Endodermal cell (in vitro differentiated cells): Measurements from ENCODE around the gene TLK2. TPM values are rescaled to one million over a fixed set of nuclear protein-coding genes. Genes with fewer than 3 reads are reported as not detected.
"Not testable (repeated sequence)": the region's sequence is repeated elsewhere in the genome, so short reads cannot be mapped to it uniquely, and the experiment has no call there.

Source experiments
- DNase-seq: peaks from one replicate; pipeline ENCODE4 v3.0.0-alpha.2; 2017
- H3K27ac ChIP-seq: 2 replicates; pipeline ENCODE4 v1.5.1; 2013; ENCODE audit warnings: mild to moderate bottlenecking, low read depth, low read length, moderate library complexity
- H3K27me3 ChIP-seq: 2 replicates; pipeline ENCODE4 v1.6.1; 2013; ENCODE audit warnings: mild to moderate bottlenecking, low read length, moderate library complexity; ENCODE audit not compliant: insufficient read depth, control insufficient read depth, poor library complexity, severe bottlenecking
- H3K36me3 ChIP-seq: 2 replicates; pipeline ENCODE4 v1.7.0; 2013; ENCODE audit warnings: mild to moderate bottlenecking, low read length, moderate library complexity; ENCODE audit not compliant: control insufficient read depth, insufficient read depth
- H3K4me1 ChIP-seq: one replicate; pipeline ENCODE4 v1.7.0; 2013; ENCODE audit warnings: low read length; ENCODE audit not compliant: control insufficient read depth, insufficient read depth
- H3K4me3 ChIP-seq: 2 replicates; pipeline ENCODE4 v1.5.1; 2013; ENCODE audit warnings: mild to moderate bottlenecking, low read length, moderate library complexity
- H3K9ac ChIP-seq: 2 replicates; pipeline ENCODE4 v1.6.1; 2013; ENCODE audit warnings: mild to moderate bottlenecking, low read length, moderate library complexity; ENCODE audit not compliant: poor library complexity, severe bottlenecking; ENCODE audit errors: extremely low read depth
- H3K9me3 ChIP-seq: 2 replicates; pipeline ENCODE4 v1.6.1; 2013; ENCODE audit warnings: mild to moderate bottlenecking, low read length, moderate library complexity; ENCODE audit not compliant: control insufficient read depth
- H3K27ac Mint-ChIP-seq: 2 replicates; pipeline ENCODE4 v1.8.0; 2020; ENCODE audit warnings: mixed read lengths
- H3K27me3 Mint-ChIP-seq: 2 replicates; pipeline ENCODE4 v1.8.0; 2021; ENCODE audit warnings: mild to moderate bottlenecking, mixed read lengths; ENCODE audit not compliant: insufficient read depth
- H3K36me3 Mint-ChIP-seq: 2 replicates; pipeline ENCODE4 v1.8.0; 2020; ENCODE audit warnings: low read depth, mixed read lengths
- H3K4me1 Mint-ChIP-seq: 2 replicates; pipeline ENCODE4 v1.8.0; 2020; ENCODE audit warnings: mixed read lengths
- H3K4me3 Mint-ChIP-seq: 2 replicates; pipeline ENCODE4 v1.8.0; 2020; ENCODE audit warnings: mild to moderate bottlenecking, moderate library complexity, mixed read lengths
- H3K9me3 Mint-ChIP-seq: 2 replicates; pipeline ENCODE4 v1.8.0; 2020; ENCODE audit warnings: mild to moderate bottlenecking, mixed read lengths
- WGBS, 2 experiments: methylation state at CpG; one replicate each; pipeline versions ENCODE4 v1.1.5 to v1.1.7; 2013; ENCODE audit warnings: missing lambda C conversion rate in 2 of 2, mixed read lengths in 1 of 2; ENCODE audit not compliant: insufficient coverage in 1 of 2, insufficient read length in 1 of 2; 5-methylcytosine and 5-hydroxymethylcytosine counted together
- long read RNA-seq, 4 experiments: library from polyadenylated mRNA in 2 of 4; library from RNA in 1 of 4; library from capped mRNA in 1 of 4; stranded (forward) in 3 of 4; unstranded in 1 of 4; transcript quantifications; one replicate each; pipeline ENCODE4 v2.0.0, GENCODE V29; 2020 to 2021; ENCODE audit warnings: inconsistent platforms in 1 of 4
- polyA plus RNA-seq, 2 experiments: library from polyadenylated mRNA; stranded (reverse); fragments of 50-300 nt; gene quantifications; one replicate each; pipeline ENCODE4 v1.2.3, GENCODE V29; 2013
- total RNA-seq, 2 donors: library from RNA; stranded (reverse); fragmentation: NEBNext Ultra II Directional in 1 of 2; extraction: Animal tissue kit (Norgen Biotek cat#: 25700) in 1 of 2; gene quantifications; 2 replicates in 1 of 2; 3 replicates in 1 of 2; pipeline ENCODE4 v1.2.1, GENCODE V29; 2021
- TF ChIP-seq, protein P1 (sequence below): fragments of 200-600 bp; sonication (generic); conservative IDR thresholded peaks from 2 replicates; pipeline ENCODE4 v1.5.0; 2021; ENCODE audit warnings: antibody characterized with exemption, mild to moderate bottlenecking

The TLK2 gene
- 10 to 100 TPM; 76.2 to 89.2 TPM for total RNA-seq
- 49.8 TPM for polyA plus RNA-seq (2013, experiment 1 of 2)
- 41.1 TPM for polyA plus RNA-seq (2013, experiment 2 of 2)
- long read RNA-seq, experiment 1, transcript TLK2-208 (1 exons, 3,536 nt) = major isoform, 8 of 32 reads
- long read RNA-seq, experiment 1, partial matches to known transcripts = 9 of 32 reads
- long read RNA-seq, experiment 1, other reads (novel, unspliced or antisense) = 14 of 32 reads
- long read RNA-seq, experiment 2, transcript TLK2-202 (21 exons, 3,227 nt) = major isoform, 18 of 143 reads
- long read RNA-seq, experiment 2, transcript TLK2-203 (22 exons, 3,449 nt) = minor isoform, 15 of 143 reads
- long read RNA-seq, experiment 2, partial matches to known transcripts = 16 of 143 reads
- long read RNA-seq, experiment 2, other reads (novel, unspliced or antisense) = 91 of 143 reads
- long read RNA-seq, experiment 3, partial matches to known transcripts = 16 of 51 reads
- long read RNA-seq, experiment 3, other reads (novel, unspliced or antisense) = 33 of 51 reads
- long read RNA-seq, experiment 4, transcript TLK2-215 (3 exons, 436 nt) = major isoform, 8 of 17 reads
- long read RNA-seq, experiment 4, partial matches to known transcripts = 7 of 17 reads
- long read RNA-seq, experiment 4, other reads (novel, unspliced or antisense) = 1 of 17 reads

DNA sequence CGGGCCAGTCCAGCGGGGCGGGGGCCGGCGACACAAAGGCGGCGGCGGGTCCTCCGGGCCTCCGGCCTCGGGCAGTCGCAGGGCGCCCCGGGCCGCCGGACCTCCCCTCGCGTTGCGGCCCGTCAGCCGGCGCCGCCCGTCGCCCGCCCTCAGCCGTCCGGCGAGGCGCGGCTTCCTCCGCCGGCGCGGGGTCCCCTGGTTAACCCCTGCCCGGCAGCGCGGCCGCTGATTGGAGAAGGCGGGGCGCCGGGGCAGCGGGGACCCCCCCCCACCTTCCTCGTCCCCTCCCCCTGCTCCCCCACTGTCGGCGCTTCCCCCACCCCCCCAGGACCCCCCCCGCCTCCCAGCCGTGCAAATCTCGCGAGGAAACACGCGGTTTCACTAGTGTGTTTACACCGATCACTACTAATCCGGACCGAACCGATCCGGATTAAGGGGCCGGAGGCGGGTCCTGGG is at the start of gene TLK2:
TLK2 (plus strand) TSS at position 402 of the 456 bp plus-strand sequence. CDS start 2,301 bp downstream, outside the sequence.
- Mint-ChIP-seq H3K27me3 (no peaks in the 10 kb centered on the region), H3K27ac (peak within 1 kb of the TSS; percentile 95), H3K9me3 (no peaks in the 10 kb centered on the region), H3K4me1 (peaks cover 8% of the 10 kb centered on the region), H3K4me3 (peak within 1 kb of the TSS; percentile 92), H3K36me3 (peaks cover 24% of the 10 kb centered on the region)
- peak; percentile 92 for DNase-seq
- WGBS, 2 experiments = 0% methylated on average over 45 of the region's 59 CpGs; no CpG with 5 or more reads in 1 of the 2 experiments
- Histone ChIP-seq H3K9ac (peak within 1 kb of the TSS; percentile 87), H3K36me3 (peaks cover 24% of the 10 kb centered on the region), H3K9me3 (no peaks in the 10 kb centered on the region), H3K4me1 (no peaks in the 10 kb centered on the region), H3K4me3 (peak within 1 kb of the TSS; percentile 95), H3K27ac (peak within 1 kb of the TSS; percentile 70), H3K27me3 (no peaks in the 10 kb centered on the region)
- TF ChIP-seq, protein P1, sequence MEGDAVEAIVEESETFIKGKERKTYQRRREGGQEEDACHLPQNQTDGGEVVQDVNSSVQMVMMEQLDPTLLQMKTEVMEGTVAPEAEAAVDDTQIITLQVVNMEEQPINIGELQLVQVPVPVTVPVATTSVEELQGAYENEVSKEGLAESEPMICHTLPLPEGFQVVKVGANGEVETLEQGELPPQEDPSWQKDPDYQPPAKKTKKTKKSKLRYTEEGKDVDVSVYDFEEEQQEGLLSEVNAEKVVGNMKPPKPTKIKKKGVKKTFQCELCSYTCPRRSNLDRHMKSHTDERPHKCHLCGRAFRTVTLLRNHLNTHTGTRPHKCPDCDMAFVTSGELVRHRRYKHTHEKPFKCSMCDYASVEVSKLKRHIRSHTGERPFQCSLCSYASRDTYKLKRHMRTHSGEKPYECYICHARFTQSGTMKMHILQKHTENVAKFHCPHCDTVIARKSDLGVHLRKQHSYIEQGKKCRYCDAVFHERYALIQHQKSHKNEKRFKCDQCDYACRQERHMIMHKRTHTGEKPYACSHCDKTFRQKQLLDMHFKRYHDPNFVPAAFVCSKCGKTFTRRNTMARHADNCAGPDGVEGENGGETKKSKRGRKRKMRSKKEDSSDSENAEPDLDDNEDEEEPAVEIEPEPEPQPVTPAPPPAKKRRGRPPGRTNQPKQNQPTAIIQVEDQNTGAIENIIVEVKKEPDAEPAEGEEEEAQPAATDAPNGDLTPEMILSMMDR = no peak

DNA sequence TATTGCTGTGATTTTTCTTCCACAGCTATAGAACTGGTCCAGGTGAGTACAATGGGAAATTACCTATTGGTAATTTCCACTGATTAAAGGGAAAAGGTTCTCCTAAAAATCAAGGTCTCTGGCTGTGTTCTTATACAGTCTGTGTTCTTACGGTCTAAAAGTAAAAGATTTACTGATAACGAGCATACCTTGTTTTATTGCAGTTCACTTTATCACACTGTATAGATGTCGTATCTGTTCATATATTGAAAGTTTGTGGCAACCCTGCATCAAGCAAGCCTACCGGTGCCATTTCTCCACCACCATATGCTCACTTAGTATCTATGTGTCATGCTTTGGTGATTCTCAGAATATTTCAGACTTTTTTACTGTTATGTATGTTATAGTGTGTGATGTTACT is 43.4 kb upstream of the TLK2 start:
- not testable (repeated sequence) for DNase-seq, H3K9me3 Mint-ChIP-seq
- H3K36me3 ChIP-seq = peaks cover 13% of the 10 kb centered on the region

DNA sequence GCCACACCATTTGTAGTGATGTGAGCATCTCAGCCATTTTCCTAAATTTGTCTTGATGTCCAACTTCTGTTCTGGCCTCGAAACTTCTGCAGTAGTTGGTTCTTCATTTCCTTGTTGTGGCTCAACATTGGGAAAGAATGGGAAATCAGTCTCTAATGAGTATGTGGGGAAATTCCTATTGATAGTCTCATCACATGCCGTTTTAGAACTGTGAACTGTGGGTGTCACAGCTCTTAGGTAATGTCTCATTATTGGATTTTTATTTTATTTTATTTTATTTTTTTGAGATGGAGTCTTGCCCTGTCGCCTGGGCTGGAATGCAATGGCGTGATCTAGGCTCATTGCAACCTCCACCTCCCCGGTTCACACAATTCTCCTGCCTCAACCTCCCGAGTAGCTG is 37.4 kb upstream of the TLK2 start:
- DNase-seq, H3K27me3 Mint-ChIP-seq, H3K27ac ChIP-seq, H3K9ac ChIP-seq, H3K4me3 ChIP-seq, H3K4me3 Mint-ChIP-seq, H3K4me1 ChIP-seq, H3K9me3 Mint-ChIP-seq, H3K27me3 ChIP-seq, H3K9me3 ChIP-seq, H3K4me1 Mint-ChIP-seq, H3K27ac Mint-ChIP-seq: not testable (repeated sequence)
- H3K36me3 Mint-ChIP-seq = peaks cover 49% of the 10 kb centered on the region
- WGBS, 2 experiments = 95 to 100% methylated on average over 1 to 6 of the region's 6 CpGs
- peaks cover 34% of the 10 kb centered on the region for H3K36me3 ChIP-seq

More for the DNA sequence above, 43.4 kb upstream of the TLK2 start:
- H3K27me3 ChIP-seq, H3K4me3 ChIP-seq, H3K27ac ChIP-seq, H3K9ac ChIP-seq, H3K27me3 Mint-ChIP-seq, H3K4me1 Mint-ChIP-seq, H3K27ac Mint-ChIP-seq, H3K4me1 ChIP-seq, H3K9me3 ChIP-seq, H3K4me3 Mint-ChIP-seq: not testable (repeated sequence)
- peaks cover 47% of the 10 kb centered on the region for H3K36me3 Mint-ChIP-seq
- WGBS, 2 experiments = 100% methylated on average over 1 of the region's 4 CpGs; no CpG with 5 or more reads in 1 of the 2 experiments

DNA sequence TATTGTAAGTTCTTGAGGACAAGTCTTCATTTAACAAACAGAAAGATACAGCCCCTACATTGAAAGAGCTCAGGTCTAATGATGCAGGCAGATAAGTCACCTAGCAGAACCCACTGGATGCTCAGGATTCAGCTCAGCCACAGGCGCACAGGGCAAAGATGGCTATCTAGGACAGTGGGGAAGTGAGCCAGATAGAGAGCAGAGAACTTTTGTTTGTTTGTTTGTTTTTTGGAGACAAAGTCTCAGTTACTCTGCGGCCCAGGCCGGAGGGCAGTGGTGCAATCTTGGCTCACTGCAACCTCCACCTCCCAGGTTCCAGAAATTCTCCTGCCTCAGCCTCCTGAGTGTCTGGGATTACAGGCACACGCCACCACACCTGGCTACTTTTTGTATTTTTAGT is 34.6 kb upstream of the TLK2 start:
- WGBS, 2 experiments = 93 to 100% methylated on average over 2 to 4 of the region's 4 CpGs
- H3K27me3 ChIP-seq = no peaks in the 10 kb centered on the region
- no peak overlapping the region for H3K4me3 Mint-ChIP-seq
- no peak overlapping the region for H3K27ac ChIP-seq
- TF ChIP-seq, protein P1 = no peak
- DNase-seq = no peak
- H3K9me3 ChIP-seq = no peaks in the 10 kb centered on the region
- no peaks in the 10 kb centered on the region for H3K27me3 Mint-ChIP-seq
- no peaks in the 10 kb centered on the region for H3K4me1 ChIP-seq
- H3K27ac Mint-ChIP-seq = no peak overlapping the region
- H3K9me3 Mint-ChIP-seq = no peaks in the 10 kb centered on the region
- peaks cover 53% of the 10 kb centered on the region for H3K36me3 ChIP-seq
- peaks cover 54% of the 10 kb centered on the region for H3K36me3 Mint-ChIP-seq
- H3K4me3 ChIP-seq = no peak overlapping the region
- H3K4me1 Mint-ChIP-seq = no peaks in the 10 kb centered on the region
- no peak overlapping the region for H3K9ac ChIP-seq

DNA sequence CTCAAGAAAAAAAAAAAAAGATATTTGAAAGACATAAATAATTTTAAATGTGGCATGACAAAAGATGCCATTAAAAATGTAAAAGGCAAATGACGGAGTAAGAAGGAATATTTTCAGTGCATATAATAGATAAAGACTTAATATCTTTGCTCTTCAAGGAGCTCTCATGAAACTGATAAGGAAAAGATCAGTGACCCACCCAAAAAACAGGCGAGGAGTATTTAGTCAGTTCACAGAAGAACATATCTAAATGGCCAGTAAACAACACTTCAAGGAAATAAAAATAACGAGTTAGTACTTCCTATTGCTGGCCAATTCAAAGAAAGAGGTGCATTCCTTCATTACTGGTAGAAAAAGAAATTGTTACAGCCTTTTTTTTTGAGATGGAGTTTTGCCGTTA is 32.8 kb upstream of the TLK2 start:
- H3K27me3 Mint-ChIP-seq, H3K4me1 Mint-ChIP-seq, H3K4me3 ChIP-seq, H3K4me3 Mint-ChIP-seq, H3K27ac ChIP-seq, H3K4me1 ChIP-seq, DNase-seq, H3K27me3 ChIP-seq, H3K9me3 ChIP-seq, H3K27ac Mint-ChIP-seq, H3K9ac ChIP-seq, H3K9me3 Mint-ChIP-seq: not testable (repeated sequence)
- peaks cover 46% of the 10 kb centered on the region for H3K36me3 Mint-ChIP-seq
- 81 to 98% methylated on average over 3 of the region's 4 CpGs for WGBS, 2 experiments
- peaks cover 54% of the 10 kb centered on the region for H3K36me3 ChIP-seq
